ENCODE measurements around the gene ERVK3-1.
"Not testable (repeated sequence)": the region's sequence is repeated elsewhere in the genome, so short reads cannot be mapped to it uniquely, and the experiment has no call there.

The ERVK3-1 gene

DNA sequence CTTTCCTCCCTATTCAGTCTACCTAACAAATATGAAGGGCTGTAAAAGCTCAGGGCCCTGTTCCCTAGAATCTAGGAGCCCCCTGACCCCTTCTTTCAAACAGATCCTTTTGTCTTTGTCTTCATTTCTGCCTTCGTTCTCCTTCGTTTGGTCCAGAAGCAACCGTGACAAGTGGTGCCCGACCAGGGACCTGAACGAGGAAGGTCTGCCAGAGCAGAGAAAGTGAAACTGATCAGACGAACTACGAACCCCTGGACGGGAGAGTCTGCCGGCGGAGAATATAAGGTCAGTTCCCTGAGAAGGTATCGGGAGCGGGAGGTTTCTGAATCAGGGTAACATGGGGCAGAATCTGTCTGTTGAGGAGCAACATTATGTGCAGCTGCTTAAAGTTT lies 751 bp downstream of the ERVK3-1 start:
- TF ChIP-seq, protein P1, sequence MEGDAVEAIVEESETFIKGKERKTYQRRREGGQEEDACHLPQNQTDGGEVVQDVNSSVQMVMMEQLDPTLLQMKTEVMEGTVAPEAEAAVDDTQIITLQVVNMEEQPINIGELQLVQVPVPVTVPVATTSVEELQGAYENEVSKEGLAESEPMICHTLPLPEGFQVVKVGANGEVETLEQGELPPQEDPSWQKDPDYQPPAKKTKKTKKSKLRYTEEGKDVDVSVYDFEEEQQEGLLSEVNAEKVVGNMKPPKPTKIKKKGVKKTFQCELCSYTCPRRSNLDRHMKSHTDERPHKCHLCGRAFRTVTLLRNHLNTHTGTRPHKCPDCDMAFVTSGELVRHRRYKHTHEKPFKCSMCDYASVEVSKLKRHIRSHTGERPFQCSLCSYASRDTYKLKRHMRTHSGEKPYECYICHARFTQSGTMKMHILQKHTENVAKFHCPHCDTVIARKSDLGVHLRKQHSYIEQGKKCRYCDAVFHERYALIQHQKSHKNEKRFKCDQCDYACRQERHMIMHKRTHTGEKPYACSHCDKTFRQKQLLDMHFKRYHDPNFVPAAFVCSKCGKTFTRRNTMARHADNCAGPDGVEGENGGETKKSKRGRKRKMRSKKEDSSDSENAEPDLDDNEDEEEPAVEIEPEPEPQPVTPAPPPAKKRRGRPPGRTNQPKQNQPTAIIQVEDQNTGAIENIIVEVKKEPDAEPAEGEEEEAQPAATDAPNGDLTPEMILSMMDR (IDR thresholded peaks at IDR 0.05; ENCODE audit: low read depth, low read length), result no peak
- DNase-seq (ENCODE audit: extremely low read depth, low read depth), result no peak

- TF ChIP-seq, protein P1 (IDR thresholded peaks at IDR 0.05; ENCODE audit: low read depth, low read length), result no peak
- no peak for DNase-seq (ENCODE audit: extremely low read depth, low read depth)
Observed at GRCh38 chr19:58307736-58308135, 2.6 kb downstream of the ERVK3-1 start.

DNA sequence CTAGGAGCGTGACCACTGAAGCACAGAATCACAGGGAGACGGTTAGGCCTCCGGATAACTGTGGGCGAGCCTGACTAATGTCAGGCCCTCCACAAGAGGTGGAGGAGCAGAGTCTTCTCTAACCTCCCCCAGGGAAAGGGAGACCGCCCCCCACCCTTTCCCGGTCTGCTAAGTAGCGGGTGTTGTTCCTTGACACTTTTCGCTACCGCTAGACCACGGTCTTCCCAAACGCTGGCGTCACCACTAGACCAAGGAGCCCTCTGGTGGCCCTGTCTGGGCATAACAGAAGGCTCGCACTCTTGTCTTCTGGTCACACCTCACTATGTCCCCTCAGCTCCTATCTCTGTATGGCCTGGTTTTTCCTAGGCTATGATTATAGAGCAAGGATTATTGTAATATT lies 5.5 kb downstream of the ERVK3-1 start:
- not testable (repeated sequence) for DNase-seq (ENCODE audit: extremely low read depth, low read depth)
- TF ChIP-seq, protein P1 (IDR thresholded peaks at IDR 0.05; ENCODE audit: low read depth, low read length), result peak; percentile 9

GRCh38 chr19:58311345-58311865 lies 6.2 kb downstream of the ERVK3-1 start:
- no peak for DNase-seq (ENCODE audit: extremely low read depth, low read depth)
- TF ChIP-seq, protein P1 (IDR thresholded peaks at IDR 0.05; ENCODE audit: low read depth, low read length), result no peak

DNA sequence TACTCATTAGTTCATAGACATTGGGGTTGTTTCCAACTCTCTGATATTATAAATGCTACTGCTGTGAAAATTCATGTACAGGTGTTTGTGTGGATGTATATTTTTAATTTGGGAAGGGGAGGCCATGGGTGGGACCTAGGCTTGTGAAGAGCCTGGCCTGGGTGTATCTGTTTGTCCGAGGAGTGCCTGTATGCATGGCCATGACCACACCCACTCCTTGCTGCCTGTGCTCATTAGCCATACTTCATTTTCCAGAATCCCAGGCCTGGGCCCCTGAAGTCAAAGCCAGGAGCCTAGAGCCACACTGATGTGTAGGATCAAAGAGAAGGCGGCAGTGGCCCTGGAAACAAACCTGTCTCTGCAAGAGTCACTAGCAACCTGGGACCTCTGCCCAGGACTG lies 10.4 kb downstream of the ERVK3-1 start:
- no peak for DNase-seq (ENCODE audit: extremely low read depth, low read depth)
- TF ChIP-seq, protein P1 (IDR thresholded peaks at IDR 0.05; ENCODE audit: low read depth, low read length), result no peak

- DNase-seq (ENCODE audit: extremely low read depth, low read depth), result no peak
- TF ChIP-seq, protein P1 (IDR thresholded peaks at IDR 0.05; ENCODE audit: low read depth, low read length), result no peak
Observed at GRCh38 chr19:58317476-58318072, 12.4 kb downstream of the ERVK3-1 start.

DNA sequence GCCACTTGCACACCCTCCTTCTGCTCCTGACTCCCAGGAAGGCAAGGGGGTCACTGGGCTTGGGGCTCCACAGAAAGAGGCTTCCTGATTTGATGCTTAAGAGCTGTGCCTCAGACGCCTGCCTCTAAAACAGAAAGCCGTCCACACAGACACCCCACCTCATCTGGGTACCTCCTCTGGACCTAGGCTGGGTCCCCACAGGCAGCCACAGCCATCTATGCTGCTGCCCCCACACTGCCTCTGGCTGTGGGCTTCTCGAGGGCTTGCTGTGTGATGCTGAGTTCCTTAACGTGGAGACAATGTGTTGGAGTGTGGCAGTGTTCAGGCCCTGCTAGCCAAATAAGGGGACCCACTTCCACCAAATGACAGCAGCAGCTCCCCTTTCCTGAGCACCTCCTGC lies 13.1 kb downstream of the ERVK3-1 start:
- no peak for DNase-seq (ENCODE audit: extremely low read depth, low read depth)
- TF ChIP-seq, protein P1 (IDR thresholded peaks at IDR 0.05; ENCODE audit: low read depth, low read length), result no peak

All from AG09319 (cell line).